ENCODE results near the gene GPR157.
"Not testable (repeated sequence)": the region's sequence is repeated elsewhere in the genome, so short reads cannot be mapped to it uniquely, and the experiment has no call there.

GPR157 gene

DNA sequence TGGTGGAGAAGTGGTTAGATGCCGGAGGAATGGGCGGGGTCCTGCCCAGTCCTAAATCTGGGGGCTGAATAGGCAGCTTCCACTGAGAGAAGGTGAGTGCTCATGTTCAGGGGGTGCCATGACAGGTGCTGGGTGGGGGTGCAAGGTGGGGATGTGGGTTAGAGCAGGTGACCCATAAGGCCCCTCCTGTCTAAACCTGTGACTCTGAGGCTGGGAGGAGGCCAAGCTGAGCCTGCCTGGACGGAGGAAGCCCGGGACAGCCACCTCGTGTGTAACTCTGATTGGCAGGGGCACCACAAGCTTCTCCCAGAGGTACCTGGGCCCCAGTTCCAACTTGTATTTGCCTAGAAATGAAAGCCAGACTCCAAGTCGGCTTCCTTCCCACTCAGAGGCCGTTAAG is 10.7 kb downstream of the GPR157 start:
- no peak for DNase-seq (ENCODE audit: low spot score)

DNA sequence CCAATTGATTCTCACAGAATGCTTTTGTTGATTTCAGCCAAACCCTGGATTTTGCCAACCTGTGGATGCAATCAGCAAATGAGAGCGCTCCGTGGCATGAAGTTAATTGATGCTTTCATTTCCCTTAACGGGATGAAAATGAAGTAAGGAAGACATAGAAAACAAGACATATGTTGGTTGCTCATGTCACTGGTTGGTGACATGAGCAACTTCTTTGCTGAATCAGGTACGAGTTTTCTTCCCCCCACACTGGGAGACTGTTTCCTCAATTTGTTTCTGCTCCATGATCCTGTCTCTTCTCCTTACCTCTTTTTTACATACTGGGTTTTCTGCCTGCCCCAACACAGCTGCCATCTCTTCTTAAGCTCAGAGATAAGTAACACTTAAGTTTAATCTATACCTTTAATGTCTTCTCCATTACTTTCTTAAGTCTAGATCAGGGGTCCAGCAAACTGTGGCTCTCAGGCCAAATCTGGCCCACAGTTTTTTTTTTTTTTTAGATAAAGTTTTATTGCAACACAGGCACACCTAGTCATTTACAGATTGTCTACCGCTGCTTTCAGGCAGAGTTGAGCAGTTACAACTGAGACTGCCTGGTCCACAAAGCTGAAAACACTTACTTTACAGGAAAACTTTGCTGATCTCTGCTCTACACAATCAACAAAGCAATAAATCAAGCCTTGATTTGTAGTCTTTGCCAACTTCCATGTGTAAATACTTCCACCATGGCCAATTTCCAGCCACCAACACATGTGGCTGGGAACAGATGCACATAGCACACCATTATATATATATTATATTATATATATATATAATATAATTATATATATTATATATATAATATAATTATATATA is 13.3 kb downstream of the GPR157 start:
- DNase-seq (ENCODE audit: low spot score) = no peak

DNA sequence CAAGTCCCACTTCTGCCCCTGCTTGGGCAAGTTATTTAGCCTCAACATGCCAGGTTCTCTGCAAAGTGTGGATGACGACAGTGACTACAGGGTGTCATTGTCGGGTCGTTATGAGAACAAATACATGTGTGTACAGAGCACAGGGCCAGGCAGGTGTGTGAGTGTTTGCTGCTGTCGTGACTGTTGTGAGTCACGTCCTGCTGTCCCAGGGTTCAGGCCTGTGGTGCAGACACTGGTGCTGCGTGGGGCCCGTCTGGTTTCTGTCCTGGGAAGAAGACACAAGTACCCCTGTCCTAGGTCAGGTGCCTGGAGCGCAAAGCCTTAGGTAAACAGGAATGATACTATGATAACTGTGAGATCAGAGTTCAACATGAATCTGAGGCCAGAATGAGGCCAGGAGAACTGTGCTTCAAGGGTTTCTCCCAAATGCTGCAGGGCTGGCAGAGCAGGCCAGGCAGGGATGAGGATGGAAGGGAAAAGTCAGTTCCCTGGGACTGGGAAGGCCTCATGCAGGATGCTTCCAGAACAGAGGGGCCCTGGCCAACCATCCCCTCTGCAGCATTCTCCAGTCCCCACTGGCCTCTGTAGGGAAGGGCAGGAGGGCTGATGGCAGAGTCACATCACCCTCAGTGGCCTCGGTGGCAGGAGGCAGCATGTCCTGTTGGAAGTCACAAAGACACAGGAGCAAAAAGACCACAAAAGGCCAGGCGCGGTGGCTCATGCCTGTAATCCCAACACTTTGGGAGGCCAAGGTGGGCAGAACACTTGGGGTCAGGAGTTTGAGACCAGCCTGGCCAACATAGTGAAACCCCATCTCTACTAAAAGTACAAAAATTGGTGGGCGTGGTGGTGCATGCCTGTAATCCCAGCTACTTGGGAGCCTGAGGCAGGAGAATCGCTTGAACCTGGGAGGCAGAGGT is 15.7 kb downstream of the GPR157 start:
- DNase-seq (ENCODE audit: low spot score) = no peak

DNA sequence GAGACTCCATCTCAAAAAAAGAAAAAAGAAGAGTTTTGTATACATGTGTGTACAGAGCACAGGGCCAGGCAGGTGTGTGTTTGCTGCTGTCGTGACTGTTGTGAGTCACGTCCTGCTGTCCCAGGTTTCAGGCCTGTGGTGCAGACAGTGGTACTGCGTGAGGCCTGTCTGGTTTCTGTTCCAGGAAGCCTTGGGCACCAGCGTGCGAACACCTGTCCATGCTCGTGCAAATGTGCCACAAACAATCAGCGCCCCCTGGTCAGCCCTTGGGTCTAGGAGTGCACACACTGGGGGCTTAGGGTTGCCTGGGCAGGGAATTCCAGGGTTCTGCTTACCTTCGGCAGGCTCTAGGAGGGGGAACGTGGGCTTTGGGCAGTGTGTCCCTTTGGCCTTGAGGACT is 16.9 kb downstream of the GPR157 start:
- DNase-seq (ENCODE audit: low spot score) = no peak

DNA sequence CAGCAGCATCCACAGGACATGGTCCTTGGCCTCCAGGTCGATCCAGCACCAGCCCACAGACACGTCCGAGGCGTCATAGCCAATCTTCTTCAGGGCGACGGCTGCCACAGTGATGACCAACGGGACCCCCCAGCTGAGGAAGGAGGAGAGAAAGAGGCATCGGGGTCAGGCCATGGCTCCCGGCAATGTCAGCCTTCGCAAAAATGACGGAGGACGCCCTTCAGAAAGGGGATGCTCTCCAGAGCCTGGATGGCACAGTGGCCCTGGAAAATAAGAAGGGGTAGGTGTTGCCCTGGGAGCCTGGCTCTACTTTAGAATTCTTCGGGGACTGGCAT is 17.6 kb downstream of the GPR157 start:
- DNase-seq (ENCODE audit: low spot score) = no peak

DNA sequence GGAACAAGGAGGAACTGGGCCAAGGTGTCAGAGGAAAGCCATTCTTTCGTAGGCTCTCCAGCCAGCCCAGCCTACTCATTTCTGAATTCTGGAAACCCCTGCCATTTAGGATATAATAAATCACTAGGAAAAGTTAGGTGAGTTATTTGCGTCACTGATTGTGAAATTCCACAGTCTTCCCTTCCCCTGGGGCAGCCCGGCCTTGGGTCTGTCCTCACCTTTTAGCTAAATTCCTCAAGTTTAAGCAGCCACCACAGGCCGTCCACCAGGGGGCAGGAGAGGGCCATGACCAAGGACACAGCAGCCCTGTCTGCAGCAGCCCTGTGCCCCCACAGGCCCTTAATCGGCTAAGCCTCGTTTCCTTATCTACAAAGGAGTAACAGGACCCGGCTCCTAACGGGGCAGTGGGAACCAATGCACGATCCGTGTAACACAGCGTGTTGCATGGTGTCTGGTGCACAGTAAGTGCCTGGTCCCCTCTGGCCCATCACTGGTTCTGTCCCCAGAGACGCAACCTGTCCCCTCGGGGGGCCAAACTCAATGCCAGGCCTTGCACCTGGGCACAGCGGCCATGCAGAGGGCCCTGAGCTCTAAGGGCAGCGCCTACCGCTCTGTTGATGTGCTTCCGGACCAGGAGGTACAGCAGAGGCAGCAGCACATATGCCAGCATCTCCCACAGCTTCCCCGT is 18.1 kb downstream of the GPR157 start:
- peak; percentile 90 for DNase-seq (ENCODE audit: low spot score)

DNA sequence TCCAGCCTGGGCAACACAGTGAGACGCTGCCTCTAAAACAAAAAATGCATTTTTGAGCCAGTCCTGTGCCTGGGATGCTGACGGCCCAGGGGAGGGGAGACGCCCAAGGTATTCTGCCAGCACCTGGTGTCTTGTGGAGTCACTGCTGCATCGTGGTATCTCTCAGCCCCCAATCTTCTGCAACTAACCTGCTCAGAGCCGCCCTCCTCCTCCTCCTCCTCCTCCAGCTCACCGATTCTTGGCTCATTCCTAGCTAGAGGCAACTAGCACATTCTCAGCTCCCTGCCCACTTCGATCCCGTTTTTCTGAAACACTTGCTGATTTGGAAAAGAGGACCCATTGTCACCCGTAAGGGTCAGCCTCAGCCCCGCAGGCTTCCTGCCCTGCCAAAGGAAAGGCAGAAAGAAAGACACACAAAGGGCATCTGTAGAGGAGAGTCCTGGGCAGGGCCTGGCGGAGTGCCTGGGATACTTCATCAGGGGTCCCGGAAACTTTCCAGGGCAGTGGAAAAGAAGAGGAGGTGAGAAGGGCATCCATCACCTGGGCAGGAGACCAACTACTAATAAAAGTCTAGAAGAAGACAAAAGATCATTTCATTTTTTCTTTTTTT is 20.7 kb downstream of the GPR157 start:
- DNase-seq (ENCODE audit: low spot score) = no peak

DNA sequence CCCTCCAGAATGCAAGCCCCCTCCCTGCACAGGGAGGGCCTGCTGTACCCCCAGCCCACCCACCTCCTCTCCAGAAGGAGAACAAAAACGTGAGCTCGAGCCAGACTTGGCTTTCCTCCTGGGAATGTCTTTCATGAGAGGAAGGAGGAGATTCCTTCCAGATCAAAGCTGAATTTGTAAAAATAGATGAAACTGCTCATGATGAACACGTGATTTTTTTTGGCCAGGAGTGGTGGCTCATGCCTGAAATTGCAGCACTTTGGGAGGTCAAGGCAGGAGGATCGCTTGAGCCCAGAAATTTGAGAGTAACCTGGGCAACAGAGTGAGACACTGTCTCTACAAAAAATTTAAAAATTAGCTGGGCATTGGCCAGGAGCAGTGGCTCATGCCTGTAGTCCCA is 21.8 kb downstream of the GPR157 start:
- no peak for DNase-seq (ENCODE audit: low spot score)

DNA sequence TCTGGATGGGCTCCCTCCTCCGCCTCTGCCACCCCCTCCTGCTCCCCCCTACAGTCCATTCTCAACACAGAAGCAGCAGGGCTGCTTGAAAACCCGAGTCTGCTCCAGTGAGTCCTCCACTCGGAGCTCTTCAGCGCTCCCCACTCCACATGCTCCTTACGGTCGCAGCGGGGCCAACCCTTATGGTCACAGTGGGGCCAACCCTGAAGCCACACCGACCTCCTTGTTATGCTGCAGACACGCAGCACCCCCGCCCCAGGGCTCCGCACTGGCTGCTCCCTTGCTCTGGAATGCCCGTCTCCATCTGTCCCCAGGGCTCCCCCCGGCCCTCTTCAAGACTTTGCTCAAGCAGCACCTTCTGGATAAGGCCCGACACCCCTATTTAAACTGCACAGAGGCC is 22.6 kb downstream of the GPR157 start:
- no peak for DNase-seq (ENCODE audit: low spot score)

DNA sequence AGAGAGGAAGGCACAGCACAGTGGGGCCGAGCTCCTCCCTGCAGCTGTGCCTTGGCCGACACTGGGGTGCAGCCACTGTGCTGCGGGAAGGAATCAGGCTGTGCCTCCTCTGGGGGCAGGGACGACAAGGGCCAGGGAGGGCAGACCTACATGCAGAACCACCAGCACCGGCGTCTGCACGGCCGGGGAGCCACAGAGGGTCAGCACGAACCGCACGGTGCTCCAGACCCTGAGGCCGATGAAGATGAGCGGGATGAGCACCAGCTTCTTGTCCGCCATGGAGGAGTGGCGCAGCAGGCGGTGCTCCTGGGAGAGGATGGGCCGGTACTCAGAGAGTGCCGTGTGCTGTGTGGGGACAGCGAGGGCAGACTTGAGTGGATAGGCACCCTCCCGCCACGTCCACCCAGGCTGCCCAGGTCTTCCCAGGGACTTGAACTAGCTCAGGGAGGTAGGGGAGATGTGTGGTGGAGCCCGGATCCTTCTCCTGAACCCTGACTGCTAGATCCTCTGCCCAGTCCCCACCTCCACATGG is 23.5 kb downstream of the GPR157 start:
- no peak for DNase-seq (ENCODE audit: low spot score)

DNA sequence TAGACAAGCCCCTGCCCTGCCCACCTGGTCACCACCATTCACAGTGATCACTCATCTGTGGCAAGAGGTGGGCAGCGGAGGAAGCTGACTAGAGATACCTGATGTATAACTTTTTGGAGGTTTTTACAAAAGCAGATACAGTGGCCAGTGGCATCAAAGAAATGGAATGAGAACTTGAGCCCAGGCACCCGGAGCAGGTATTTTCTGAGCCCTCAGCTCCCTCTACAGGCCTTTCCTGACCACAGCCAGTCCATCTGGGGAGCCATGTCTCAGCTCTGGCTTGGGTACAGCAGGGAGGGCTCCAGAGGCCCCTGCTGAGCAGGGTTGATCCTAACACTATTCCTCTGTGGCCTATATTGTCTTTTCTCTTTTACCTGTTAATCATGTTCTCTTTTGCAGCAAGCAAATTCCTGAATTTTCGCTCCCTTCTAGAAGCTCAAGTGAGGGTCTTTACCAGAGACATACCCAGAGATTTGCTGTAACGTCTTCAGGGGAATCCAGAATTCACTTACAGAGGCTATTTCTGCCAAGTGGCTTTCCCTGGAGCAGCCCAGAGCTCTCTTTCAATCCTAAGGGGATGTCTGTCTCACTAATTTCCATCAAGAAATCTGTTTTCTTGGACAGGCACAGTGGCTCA is 27.3 kb downstream of the GPR157 start:
- DNase-seq (ENCODE audit: low spot score) = no peak

DNA sequence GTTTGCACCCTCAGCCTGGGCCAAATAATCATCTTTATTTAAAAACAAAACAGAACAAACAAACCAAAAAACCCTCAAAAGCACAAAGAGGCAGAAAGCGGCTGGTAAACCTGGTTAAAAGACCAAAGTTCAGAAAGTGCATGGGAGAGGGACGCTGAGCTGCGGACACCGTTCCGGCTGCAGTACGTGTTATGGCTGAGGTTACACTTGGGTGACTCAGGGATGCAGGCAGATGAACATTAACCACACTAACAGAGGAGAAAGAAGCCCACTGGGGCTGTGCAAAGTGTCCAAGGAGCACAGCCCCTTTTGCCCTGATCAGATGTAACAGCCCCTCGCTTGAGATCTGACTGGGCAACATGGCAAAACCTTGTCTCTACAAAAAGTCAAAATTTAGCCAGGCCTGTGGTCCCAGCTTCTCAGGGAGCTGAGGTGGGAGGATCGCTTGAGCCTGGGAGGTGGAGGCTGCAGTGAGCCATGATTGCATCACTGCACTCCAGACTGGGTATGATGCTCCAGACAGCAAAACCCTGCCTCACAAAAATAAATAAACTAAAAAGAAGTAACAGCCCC is 28.3 kb downstream of the GPR157 start:
- DNase-seq (ENCODE audit: low spot score) = no peak

DNA sequence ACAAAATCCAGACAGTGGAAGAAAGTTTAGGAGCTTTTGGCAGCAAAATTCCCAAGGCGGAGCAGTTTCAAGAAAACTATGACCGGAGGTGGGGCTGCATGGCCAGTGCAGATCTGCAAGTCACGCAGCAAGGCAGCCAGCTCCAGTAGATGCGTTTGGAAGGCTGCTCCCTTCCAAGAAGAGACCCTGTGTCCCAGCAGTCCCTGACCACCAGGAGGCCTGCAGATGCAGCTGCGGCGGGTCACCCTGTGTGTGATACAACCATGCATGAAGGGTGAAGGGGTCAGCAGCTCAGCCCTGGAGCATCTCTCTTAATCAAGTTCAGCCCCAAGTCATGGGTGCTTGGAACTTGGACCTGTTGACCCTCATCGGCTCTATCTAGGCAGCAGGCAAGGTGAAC is 29.3 kb downstream of the GPR157 start:
- DNase-seq (ENCODE audit: low spot score) = no peak

DNA sequence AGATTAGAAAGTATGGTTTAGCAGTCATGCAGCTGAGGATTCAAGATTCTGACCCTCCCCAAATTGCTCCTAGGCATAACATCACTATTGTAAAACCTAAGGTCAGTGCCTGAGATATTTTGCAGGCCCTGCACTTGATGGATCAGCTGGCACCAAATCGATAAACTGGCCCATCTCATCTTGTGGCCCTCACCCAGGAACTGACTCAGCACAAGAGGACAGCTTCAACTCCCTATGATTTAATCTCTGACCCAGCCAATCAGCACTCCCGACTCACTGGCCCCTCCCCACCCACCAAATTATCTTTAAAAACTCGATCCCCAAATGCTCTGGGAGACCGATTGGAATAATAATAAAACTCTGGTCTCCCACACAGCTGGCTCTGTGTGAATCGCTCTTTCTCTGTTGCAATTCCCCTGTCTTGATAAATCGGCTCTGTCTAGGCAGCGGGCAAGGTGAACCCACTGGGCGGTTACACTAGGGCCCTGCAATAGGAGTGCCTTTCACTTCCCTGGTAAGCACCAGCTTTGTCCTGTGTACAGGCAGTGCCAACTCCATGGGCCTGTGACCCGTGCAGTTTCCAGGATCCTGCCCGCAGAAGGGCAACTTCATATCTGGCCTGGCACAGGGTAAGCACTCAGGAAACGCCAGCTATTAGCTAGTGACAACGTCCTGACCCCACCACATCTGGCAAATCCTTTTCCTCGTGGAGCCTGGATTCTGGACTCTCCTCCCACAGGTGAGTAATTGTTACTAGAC is 30.8 kb downstream of the GPR157 start:
- DNase-seq (ENCODE audit: low spot score) = no peak

DNA sequence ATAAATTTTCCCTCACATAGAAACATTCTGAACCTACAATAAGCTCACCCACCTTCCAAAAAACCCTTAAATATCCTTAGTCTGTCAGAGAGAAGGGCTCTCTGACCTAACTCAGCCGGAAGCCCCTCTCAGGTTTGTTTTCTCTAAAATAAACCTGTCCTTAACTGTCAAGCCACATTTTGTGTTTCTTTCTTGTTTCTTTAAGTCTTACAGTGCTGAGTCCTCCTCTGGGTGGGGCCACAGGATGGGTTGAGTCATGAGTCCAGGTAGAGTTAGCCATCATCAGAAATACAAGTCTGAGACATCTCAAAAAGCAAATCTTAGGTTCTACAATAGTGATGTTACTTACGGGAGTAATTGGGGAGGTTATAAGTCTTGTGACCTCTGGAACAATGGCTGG is 33.1 kb downstream of the GPR157 start:
- no peak for DNase-seq (ENCODE audit: low spot score)

DNA sequence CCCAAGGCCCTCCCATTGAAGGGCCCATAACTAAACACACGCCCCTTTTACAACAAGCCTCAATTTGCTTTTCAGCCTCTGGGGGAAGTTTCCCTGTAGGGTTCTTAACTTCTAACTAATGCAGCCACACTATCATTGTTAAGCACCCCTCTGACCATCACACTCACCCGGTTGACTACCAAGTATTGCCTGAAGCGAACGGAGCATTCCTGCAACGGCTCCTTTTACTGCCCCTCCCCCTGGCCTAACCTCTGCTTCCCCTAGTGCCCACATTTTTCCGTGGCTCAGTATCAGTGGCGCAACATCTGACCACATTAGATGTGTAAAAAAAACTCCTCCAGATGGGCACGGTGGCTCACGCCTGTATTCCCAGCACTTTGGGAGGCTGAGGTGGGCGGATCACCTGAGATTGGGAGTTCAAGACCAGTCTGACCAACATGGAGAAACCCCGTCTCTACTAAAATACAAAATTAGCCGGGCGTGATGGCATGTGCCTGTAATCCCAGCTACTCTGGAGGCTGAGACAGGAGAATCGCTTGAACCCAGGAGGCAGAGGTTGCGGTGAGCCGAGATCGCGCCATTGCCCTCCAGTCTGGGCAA is 34.8 kb downstream of the GPR157 start:
- not testable (repeated sequence) for DNase-seq (ENCODE audit: low spot score)

DNA sequence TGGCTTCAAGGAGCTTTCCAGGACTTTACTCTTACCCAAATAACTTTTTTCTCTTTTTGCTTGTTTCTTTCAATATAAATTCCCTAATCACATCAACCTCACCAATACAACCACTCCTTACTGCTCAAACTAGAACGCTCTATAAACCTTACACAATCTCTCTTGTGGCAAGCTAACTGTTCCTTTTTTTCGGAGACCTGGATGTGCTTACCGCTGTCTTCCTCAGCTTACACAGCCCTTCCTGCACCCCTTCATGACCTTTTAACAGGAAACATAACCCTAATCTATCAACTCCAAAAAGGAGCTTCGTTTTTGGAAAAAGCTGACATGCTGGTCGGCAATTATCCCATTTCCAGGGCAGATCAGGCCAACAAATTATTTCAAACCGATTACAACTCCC is 35.3 kb downstream of the GPR157 start:
- no peak for DNase-seq (ENCODE audit: low spot score)

DNA sequence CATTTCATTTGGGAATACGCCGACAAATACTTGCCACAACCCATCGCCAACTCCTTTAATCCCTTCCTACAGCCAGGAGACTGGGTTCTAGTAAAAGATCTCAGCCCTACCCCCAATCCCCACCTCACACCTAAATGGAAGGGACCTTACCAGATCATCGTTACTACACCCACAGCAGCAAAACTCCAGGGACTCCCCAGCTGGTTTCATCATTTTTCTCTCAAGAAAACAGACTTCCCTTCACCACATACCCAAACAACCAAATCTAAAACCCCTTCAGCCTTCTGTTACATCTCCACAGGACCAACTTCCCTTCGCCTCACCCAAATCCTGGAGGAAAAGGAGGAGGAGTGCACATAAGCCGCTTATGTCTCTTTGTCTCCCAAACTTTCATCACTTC is 35.8 kb downstream of the GPR157 start:
- DNase-seq (ENCODE audit: low spot score) = no peak

DNA sequence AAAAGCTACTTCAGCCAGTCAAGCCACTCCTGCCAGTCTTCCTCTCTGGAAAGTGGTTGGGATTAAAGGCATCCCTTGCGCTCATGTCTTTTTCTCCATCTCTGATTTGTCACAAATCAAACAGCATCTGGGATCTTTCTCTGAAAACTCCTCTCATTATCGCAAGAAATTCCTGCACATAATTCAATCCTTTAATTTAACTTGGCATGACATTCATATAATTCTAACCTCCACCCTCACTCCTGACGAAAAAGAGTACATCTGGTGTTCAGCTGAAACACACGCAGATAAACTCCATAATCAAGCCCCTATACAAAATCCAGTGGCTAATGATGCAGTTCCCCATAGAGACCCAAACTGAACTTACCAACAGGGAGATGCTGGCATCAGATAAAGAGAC is 40.1 kb downstream of the GPR157 start:
- no peak for DNase-seq (ENCODE audit: low spot score)
